ENCODE results near the gene METTL24. TPM values are rescaled to one million over a fixed set of nuclear protein-coding genes. Genes with fewer than 3 reads are reported as not detected.
A peak's percentile ranks its signal among the peaks of the same experiment; 100 is the strongest.

Gene METTL24
- total and polyA plus RNA-seq, 2 of the 13 experiments (the other 11 are each of a cell fraction or from before 2014, with no cell fraction given), result not detected

DNA sequence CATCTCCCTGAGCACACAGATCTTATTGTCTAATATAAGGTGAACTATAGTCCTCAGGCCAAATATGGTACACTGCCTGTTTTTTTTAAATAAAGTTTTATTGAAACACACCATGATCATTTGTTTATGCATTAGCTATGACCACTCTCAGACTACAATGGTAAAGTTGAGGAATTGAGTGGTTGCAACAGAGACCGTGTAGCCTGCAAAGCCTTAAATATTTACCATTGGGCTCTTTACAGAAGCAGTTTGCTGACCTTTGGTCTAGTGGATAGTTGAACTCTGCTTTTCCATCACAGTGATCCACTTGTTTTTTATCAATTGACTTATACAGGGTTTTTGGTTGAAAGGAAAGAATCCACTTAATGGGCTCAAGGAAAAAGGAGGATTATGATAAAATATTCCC lies 27.3 kb upstream of the METTL24 start (continued):
- TF ChIP-seq, protein P1, sequence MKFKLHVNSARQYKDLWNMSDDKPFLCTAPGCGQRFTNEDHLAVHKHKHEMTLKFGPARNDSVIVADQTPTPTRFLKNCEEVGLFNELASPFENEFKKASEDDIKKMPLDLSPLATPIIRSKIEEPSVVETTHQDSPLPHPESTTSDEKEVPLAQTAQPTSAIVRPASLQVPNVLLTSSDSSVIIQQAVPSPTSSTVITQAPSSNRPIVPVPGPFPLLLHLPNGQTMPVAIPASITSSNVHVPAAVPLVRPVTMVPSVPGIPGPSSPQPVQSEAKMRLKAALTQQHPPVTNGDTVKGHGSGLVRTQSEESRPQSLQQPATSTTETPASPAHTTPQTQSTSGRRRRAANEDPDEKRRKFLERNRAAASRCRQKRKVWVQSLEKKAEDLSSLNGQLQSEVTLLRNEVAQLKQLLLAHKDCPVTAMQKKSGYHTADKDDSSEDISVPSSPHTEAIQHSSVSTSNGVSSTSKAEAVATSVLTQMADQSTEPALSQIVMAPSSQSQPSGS (CRISPR knock-in tag; IDR thresholded peaks at IDR 0.05), result peak; percentile 33; the same call in 1 of the 2 replicates
- no peak for TF ChIP-seq ZNF703 (CRISPR knock-in tag; IDR thresholded peaks at IDR 0.05; ENCODE audit: borderline replicate concordance)
- TF ChIP-seq, protein P2, sequence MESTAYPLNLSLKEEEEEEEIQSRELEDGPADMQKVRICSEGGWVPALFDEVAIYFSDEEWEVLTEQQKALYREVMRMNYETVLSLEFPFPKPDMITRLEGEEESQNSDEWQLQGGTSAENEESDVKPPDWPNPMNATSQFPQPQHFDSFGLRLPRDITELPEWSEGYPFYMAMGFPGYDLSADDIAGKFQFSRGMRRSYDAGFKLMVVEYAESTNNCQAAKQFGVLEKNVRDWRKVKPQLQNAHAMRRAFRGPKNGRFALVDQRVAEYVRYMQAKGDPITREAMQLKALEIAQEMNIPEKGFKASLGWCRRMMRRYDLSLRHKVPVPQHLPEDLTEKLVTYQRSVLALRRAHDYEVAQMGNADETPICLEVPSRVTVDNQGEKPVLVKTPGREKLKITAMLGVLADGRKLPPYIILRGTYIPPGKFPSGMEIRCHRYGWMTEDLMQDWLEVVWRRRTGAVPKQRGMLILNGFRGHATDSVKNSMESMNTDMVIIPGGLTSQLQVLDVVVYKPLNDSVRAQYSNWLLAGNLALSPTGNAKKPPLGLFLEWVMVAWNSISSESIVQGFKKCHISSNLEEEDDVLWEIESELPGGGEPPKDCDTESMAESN (CRISPR knock-in tag; conservative IDR thresholded peaks at IDR 0.05), result no peak
- TF ChIP-seq, protein P3, sequence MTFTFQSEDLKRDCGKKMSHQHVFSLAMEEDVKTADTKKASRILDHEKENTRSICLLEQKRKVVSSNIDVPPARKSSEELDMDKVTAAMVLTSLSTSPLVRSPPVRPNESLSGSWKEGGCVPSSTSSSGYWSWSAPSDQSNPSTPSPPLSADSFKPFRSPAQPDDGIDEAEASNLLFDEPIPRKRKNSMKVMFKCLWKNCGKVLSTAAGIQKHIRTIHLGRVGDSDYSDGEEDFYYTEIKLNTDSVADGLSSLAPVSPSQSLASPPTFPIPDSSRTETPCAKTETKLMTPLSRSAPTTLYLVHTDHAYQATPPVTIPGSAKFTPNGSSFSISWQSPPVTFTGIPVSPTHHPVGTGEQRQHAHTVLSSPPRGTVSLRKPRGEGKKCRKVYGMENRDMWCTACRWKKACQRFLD (CRISPR knock-in tag; IDR thresholded peaks at IDR 0.05; ENCODE audit: borderline replicate concordance), result no peak
- TF ChIP-seq, protein P4, sequence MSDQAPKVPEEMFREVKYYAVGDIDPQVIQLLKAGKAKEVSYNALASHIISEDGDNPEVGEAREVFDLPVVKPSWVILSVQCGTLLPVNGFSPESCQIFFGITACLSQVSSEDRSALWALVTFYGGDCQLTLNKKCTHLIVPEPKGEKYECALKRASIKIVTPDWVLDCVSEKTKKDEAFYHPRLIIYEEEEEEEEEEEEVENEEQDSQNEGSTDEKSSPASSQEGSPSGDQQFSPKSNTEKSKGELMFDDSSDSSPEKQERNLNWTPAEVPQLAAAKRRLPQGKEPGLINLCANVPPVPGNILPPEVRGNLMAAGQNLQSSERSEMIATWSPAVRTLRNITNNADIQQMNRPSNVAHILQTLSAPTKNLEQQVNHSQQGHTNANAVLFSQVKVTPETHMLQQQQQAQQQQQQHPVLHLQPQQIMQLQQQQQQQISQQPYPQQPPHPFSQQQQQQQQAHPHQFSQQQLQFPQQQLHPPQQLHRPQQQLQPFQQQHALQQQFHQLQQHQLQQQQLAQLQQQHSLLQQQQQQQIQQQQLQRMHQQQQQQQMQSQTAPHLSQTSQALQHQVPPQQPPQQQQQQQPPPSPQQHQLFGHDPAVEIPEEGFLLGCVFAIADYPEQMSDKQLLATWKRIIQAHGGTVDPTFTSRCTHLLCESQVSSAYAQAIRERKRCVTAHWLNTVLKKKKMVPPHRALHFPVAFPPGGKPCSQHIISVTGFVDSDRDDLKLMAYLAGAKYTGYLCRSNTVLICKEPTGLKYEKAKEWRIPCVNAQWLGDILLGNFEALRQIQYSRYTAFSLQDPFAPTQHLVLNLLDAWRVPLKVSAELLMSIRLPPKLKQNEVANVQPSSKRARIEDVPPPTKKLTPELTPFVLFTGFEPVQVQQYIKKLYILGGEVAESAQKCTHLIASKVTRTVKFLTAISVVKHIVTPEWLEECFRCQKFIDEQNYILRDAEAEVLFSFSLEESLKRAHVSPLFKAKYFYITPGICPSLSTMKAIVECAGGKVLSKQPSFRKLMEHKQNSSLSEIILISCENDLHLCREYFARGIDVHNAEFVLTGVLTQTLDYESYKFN (CRISPR knock-in tag; conservative IDR thresholded peaks at IDR 0.05), result peak; percentile 78
- TF ChIP-seq CREM (IDR thresholded peaks at IDR 0.05), result peak; percentile 39; the same call in 1 of the 2 replicates
- TF ChIP-seq CREM (CRISPR knock-in tag; IDR thresholded peaks at IDR 0.05), result no peak
- TF ChIP-seq ZNF878 (CRISPR knock-in tag; IDR thresholded peaks at IDR 0.05), result no peak
- no peak for TF ChIP-seq ZBTB43 (CRISPR knock-in tag; conservative IDR thresholded peaks at IDR 0.05)
- no peak for TF ChIP-seq IKZF1 (IDR thresholded peaks at IDR 0.05)
- no peak for TF ChIP-seq AKAP8 (CRISPR knock-in tag; IDR thresholded peaks at IDR 0.05)
- TF ChIP-seq ATF7-NPFF (CRISPR knock-in tag; IDR thresholded peaks at IDR 0.05; ENCODE audit: low read depth), result no peak
- peak; percentile 79 for TF ChIP-seq POGZ (CRISPR knock-in tag; IDR thresholded peaks at IDR 0.05)
- no peak for TF ChIP-seq NPAS2 (CRISPR knock-in tag; IDR thresholded peaks at IDR 0.05; ENCODE audit: borderline replicate concordance)
- TF ChIP-seq FOXP4 (CRISPR knock-in tag; IDR thresholded peaks at IDR 0.05), result peak; percentile 72
- TF ChIP-seq ZNF3 (CRISPR knock-in tag; IDR thresholded peaks at IDR 0.05), result peak; percentile 90
- no peak for TF ChIP-seq SAFB2 (CRISPR knock-in tag; IDR thresholded peaks at IDR 0.05; ENCODE audit: borderline replicate concordance, low read depth)
- no peak for TF ChIP-seq BATF2 (CRISPR knock-in tag; IDR thresholded peaks at IDR 0.05)

All from HepG2 (cell line).